ENCODE data around the gene SLC35F1.

SLC35F1 gene

DNA sequence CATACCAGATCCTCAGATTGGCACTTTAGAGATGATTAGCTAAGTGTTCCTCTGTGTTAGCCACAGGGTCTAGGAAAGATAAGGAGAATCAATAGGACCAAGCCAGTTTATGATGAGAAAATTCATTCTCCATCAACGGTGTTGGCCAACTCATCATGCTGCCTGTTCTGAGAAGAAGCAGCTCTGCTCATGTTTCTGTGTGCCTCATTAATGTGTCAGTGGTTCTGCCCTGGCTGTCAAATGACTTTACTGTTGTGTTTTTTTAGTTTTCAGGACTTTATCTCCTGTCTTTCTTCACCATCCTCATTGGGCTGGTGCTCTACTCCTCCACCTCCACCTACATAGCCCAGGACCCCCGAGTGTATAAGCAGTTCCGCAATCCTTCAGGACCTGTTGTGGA lies 406.7 kb downstream of the SLC35F1 start:
- Histone ChIP-seq H2AFZ (ENCODE audit: low read depth) (no peak overlapping the region), H3K4me2 (no peak overlapping the region), H3K4me1 (ENCODE audit: low read depth, poor library complexity, severe bottlenecking) (no peaks in the 10 kb centered on the region), H3K79me2 (ENCODE audit: insufficient read depth, low read depth) (no peaks in the 10 kb centered on the region), H3K9ac (no peak overlapping the region), H3K27ac (no peak overlapping the region), H3K4me3 (IDR thresholded peaks at IDR 0.05; ENCODE audit: insufficient read depth, low read depth, low read length) (no peak overlapping the region), H4K20me1 (ENCODE audit: insufficient read depth) (no peaks in the 10 kb centered on the region), H3K36me3 (ENCODE audit: insufficient read depth) (no peaks in the 10 kb centered on the region), H3K27me3 (ENCODE audit: insufficient read depth, low read depth) (no peaks in the 10 kb centered on the region)
- TF ChIP-seq, protein P1, sequence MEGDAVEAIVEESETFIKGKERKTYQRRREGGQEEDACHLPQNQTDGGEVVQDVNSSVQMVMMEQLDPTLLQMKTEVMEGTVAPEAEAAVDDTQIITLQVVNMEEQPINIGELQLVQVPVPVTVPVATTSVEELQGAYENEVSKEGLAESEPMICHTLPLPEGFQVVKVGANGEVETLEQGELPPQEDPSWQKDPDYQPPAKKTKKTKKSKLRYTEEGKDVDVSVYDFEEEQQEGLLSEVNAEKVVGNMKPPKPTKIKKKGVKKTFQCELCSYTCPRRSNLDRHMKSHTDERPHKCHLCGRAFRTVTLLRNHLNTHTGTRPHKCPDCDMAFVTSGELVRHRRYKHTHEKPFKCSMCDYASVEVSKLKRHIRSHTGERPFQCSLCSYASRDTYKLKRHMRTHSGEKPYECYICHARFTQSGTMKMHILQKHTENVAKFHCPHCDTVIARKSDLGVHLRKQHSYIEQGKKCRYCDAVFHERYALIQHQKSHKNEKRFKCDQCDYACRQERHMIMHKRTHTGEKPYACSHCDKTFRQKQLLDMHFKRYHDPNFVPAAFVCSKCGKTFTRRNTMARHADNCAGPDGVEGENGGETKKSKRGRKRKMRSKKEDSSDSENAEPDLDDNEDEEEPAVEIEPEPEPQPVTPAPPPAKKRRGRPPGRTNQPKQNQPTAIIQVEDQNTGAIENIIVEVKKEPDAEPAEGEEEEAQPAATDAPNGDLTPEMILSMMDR (conservative IDR thresholded peaks at IDR 0.05; ENCODE audit: low read depth, low read length): no peak

DNA sequence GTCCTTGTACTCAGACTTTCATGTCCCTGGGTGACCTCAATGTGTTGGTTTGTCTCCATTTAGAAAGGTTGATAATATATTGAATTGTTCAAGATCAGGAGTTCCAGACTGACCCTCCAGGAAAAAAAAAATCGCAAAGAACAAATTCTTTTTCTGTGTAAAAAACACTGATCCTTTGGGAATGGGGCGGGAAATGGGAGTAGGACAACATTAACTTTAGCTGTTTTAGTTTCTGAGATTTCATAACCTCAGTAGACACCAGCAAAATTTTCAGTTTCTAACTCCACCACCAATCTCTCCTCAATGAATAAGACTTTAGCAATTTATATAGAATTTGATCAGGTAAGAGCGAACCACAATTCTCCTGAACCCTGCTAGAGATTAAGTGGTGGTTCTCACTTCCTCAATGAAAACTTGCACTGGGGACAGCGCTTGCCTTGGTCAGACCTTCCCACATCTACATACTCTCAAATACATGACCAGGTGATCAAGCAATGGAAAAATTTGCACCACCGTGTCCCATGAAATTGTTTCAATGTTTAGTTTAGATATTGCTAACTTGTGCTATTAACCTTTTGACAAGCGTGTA lies 409.8 kb downstream of the SLC35F1 start:
- H3K4me3 ChIP-seq (IDR thresholded peaks at IDR 0.05; ENCODE audit: insufficient read depth, low read depth, low read length): no peak overlapping the region
- no peaks in the 10 kb centered on the region for H3K27me3 ChIP-seq (ENCODE audit: insufficient read depth, low read depth)
- H3K79me2 ChIP-seq (ENCODE audit: insufficient read depth, low read depth): no peaks in the 10 kb centered on the region
- no peaks in the 10 kb centered on the region for H4K20me1 ChIP-seq (ENCODE audit: insufficient read depth)
- H2AFZ ChIP-seq (ENCODE audit: low read depth): no peak overlapping the region
- H3K9ac ChIP-seq: no peak overlapping the region
- TF ChIP-seq, protein P1 (conservative IDR thresholded peaks at IDR 0.05; ENCODE audit: low read depth, low read length): no peak
- H3K36me3 ChIP-seq (ENCODE audit: insufficient read depth): no peaks in the 10 kb centered on the region
- no peak overlapping the region for H3K4me2 ChIP-seq
- no peak overlapping the region for H3K27ac ChIP-seq
- no peaks in the 10 kb centered on the region for H3K4me1 ChIP-seq (ENCODE audit: low read depth, poor library complexity, severe bottlenecking)

DNA sequence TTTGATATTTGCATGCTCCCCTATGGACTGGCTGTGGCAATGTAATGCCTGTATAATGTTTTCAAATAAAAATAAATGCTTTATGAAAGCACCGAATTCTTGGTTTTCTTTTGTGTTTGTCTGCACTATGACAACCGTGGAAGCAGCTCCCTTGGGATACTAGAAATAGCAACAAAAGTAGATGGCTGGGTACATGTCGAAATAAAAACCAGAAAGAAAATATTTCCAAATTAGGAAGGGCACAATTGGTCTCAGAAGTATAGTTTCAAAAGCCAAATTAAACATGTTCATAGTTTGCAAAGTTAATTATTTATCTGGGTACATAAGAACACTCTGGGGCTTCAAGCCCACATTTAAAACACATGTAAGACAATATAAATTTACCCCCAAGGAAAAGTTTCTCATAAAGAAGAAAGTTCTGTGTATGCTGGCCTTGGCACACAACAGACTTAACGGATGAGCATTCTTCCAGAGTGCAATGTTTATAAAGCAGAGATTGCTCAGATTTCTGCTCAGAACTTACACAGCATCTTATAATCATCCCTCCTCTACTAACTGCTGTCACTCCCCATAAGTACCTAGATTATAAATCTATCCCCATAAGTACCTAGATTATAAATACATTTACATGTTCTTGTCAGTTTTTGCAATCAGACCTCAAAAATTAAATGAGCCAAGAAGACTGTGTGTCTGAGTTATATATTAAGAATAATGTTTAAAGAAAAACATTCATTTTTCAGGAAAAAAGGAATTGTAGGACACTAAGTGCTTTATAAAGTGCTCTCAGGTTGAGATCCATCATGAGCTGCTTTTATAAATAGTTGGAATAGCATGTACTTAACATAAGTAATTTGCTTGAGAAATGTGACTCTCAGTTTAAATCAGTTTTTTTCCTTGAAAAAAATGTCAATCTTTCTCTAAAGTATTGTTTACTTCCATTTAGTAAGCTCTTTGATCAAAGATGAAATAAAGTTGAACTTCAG lies 410.8 kb downstream of the SLC35F1 start:
- Histone ChIP-seq H4K20me1 (ENCODE audit: insufficient read depth) (no peaks in the 10 kb centered on the region), H3K79me2 (ENCODE audit: insufficient read depth, low read depth) (no peaks in the 10 kb centered on the region), H2AFZ (ENCODE audit: low read depth) (no peak overlapping the region), H3K4me2 (no peak overlapping the region), H3K9ac (no peak overlapping the region), H3K36me3 (ENCODE audit: insufficient read depth) (no peaks in the 10 kb centered on the region), H3K4me1 (ENCODE audit: low read depth, poor library complexity, severe bottlenecking) (no peaks in the 10 kb centered on the region), H3K27ac (no peak overlapping the region), H3K4me3 (IDR thresholded peaks at IDR 0.05; ENCODE audit: insufficient read depth, low read depth, low read length) (no peak overlapping the region), H3K27me3 (ENCODE audit: insufficient read depth, low read depth) (no peaks in the 10 kb centered on the region)
- TF ChIP-seq, protein P1 (conservative IDR thresholded peaks at IDR 0.05; ENCODE audit: low read depth, low read length): no peak

- no peaks in the 10 kb centered on the region for H3K27me3 ChIP-seq (ENCODE audit: insufficient read depth, low read depth)
- TF ChIP-seq, protein P1 (conservative IDR thresholded peaks at IDR 0.05; ENCODE audit: low read depth, low read length): no peak
- no peaks in the 10 kb centered on the region for H4K20me1 ChIP-seq (ENCODE audit: insufficient read depth)
- no peak overlapping the region for H3K4me3 ChIP-seq (IDR thresholded peaks at IDR 0.05; ENCODE audit: insufficient read depth, low read depth, low read length)
- H3K9ac ChIP-seq: no peak overlapping the region
- no peaks in the 10 kb centered on the region for H3K4me1 ChIP-seq (ENCODE audit: low read depth, poor library complexity, severe bottlenecking)
- no peaks in the 10 kb centered on the region for H3K79me2 ChIP-seq (ENCODE audit: insufficient read depth, low read depth)
- H3K27ac ChIP-seq: no peak overlapping the region
- no peak overlapping the region for H3K4me2 ChIP-seq
- no peak overlapping the region for H2AFZ ChIP-seq (ENCODE audit: low read depth)
- H3K36me3 ChIP-seq (ENCODE audit: insufficient read depth): no peaks in the 10 kb centered on the region
These were observed 411.6 kb downstream of the SLC35F1 start for GRCh38 chr6:118318648-118319047.

All from KMS-11 (cell line).